HG02943 (cell line): ENCODE data around the gene PHTF2.
"Not testable (repeated sequence)": the region's sequence is repeated elsewhere in the genome, so short reads cannot be mapped to it uniquely, and the experiment has no call there.

Experiments
- ATAC-seq: cut with Tn5 transposase; IDR thresholded peaks from one replicate; pipeline ENCODE4 v1.9.1; 2021; ENCODE audit warnings: mild to moderate bottlenecking, low read depth, moderate library complexity; ENCODE audit not compliant: unreplicated experiment

The PHTF2 gene

DNA sequence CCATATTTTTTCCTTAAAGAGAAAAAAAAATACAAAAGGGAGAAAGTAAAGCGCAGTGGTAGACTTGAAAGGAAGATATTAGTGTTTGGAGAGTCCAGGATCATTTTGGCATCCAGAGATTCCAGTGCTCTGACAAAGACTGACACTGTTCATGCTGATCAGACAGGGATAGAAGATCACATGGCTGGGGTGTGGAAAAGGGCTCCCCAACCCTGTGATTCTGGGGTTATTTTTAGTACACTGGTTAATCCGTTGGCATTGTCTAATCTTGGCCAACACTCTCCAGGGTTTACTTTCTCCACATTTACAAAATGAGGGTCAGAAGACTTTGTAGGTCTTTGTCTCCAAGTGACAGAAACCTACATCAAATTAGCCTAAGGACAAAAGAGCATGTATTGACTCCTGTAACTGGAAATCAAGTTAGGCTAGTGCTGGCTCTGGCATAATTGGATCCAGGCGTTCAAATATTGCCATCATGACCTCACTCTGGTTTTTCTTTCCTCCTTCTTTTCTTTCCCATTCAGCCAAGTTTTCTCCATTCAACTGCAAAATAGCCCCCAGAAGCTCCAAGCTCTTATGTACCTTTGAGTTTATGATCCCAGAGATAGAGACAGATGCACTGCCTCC is 181.6 kb downstream of the PHTF2 start:
- ATAC-seq = no peak

DNA sequence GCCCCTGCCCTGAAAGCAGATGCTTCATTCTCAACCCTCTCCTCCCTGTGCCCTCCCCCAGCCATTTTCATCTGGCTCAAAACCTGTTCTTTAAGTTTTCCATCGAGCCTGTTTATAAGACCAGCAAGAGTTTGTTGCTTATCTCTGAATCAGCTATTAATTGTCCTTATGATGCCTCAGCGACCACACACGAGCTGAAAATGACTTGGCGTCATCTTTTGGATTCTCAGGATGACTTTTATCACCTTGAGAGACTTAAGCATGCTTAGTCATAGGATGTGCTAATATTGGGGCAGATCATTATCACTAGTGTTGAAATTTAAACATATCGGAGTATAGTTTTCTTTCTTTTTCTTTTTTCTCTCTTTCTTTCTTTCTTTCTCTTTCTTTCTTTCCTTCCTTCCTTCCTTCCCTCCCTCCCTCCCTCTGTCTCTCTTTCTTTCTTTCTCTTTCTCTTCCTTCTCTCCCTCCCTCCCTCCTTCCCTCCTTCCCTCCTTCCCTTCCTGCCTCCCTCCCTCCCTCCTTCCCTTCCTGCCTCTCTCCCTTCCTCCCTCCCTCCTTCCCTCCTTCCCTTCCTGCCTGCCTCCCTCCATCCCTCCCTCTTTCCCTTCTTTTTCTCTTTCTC is 184.5 kb downstream of the PHTF2 start:
- no peak for ATAC-seq

DNA sequence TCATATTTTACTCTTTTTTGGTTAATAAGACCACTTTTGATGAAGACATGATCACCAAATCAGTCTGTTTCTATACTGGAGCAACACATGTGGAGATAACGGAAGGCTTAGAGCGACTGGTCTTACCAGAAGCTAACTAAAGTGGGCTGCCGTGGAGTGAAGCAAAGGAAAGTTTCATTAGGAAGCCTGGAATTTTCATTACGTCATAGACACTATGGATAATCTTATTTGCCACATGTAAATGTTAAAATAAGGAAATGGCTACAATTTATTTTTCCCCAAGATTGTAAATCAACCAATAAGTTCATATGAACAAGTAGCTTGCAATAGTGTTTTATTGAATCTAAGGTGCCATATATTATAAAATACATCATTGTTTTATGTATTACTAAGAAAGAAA is 185.4 kb downstream of the PHTF2 start:
- no peak for ATAC-seq

DNA sequence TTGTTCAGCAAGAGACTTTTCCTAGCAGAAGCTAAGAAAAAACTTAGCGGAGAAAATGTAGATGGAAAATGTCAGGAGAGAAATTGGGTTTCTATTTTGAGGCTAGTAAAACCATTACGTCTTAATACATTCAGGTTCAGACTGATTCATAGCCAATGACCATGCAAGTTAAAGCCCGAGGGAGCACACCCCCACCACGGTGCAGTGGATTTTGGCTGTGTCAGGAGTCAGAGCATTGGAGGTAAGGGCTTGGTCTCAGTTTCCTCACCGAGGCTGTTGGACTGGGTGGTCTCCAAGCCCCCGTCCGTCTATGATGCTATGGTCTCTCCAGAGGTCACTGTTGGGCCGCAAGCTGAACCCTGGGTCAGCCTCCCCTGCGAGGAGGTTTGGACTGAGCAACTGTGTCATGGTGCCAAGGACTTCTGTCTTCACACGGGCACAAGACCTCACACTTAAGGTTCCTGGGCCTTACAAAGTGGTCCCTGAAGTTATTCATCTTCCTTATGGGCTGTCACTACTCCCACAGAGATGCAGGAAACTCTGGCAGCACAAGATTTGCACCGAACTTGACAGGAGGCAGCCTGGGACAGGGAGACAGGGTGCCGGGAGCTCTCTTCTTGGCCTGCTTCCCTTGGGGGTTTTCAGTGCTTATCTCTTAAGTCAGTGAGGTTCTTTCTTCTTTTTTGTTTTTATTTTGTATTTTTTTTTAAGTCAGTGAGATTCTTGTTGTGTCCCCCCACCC is 186.8 kb downstream of the PHTF2 start:
- no peak for ATAC-seq

DNA sequence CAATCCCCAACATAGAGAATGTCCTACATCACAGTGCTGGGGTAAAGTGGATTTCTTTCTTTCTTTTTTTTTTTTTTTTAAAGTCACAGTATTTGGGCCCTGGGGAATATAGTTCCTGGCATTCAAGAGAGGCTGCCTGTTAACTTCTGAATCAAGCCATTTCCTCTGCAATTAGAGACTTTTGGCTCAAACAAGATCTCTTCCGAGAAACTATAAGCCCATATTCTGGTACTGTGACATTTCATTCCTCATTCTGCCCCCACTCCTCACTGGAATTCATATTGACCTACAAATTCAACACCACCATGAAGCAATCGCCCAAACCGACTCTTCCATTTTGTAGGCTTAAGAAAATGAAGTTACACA is 187.4 kb downstream of the PHTF2 start:
- ATAC-seq = no peak

DNA sequence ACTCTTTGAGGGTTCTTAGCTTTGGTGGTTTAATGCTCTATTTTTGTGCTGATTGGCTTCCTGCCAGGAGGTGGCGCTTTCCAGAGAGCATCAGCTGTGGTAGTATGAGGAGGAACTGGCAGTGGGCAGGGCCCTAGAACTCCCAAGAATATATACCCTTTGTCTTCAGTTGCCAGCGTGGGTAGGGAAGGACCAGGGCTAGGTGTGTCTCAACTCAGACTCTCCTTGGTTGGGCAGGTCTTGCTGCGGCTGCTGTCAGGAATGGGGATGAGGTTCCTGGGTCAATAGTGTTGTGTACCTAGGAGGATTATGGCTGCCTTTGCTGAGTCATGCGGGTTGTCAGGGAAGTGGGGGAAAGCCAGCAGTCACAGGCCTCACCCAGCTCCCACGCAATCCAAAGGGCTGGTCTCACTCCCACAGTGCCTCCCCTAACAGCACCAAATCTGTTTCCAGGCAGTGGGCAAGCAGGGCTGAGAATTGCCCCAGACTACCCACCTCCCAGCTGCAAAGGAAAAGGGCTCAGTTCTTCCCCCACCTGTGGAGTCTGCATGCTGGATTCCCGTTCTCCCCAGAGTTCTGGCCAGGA is 191.5 kb downstream of the PHTF2 start:
- ATAC-seq = no peak

DNA sequence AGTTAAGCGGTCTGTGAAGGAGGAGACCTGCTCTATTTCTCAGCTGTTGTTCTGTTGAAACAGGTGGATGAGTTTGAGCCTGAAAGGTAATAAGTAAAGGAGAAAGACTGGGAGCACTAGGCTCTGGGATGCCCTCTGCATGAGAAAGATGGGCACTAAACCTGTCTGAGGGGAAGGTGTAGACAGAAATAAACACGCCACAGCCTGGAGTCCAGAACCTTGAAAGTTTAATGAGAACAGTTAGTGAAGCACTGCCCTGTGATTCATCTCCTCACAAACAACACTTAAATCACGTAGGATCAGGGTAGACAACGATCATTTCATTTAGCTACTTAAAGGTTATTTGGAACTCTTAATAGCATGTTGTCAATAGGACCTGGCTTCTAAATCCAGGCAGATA is 193.1 kb downstream of the PHTF2 start:
- ATAC-seq = no peak

DNA sequence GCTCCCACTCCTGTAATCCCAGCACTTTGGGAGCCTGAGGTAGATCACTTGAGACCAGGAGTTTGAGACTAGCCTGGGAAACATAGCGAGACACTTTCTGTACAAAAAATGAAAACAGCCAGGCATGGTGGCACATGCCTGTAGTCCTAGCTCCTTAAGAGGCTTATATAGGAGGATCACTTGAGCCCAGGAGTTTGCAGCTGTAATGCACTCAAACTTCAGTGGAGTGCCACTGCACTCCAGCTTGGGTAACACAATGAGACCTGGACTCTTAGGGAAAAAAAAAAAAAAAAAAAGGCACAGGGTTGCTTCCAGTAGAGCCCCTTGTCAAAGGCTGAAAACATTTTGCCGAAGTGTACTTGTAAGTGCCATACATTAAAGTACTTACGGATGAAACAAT is 195.3 kb downstream of the PHTF2 start:
- no peak for ATAC-seq

DNA sequence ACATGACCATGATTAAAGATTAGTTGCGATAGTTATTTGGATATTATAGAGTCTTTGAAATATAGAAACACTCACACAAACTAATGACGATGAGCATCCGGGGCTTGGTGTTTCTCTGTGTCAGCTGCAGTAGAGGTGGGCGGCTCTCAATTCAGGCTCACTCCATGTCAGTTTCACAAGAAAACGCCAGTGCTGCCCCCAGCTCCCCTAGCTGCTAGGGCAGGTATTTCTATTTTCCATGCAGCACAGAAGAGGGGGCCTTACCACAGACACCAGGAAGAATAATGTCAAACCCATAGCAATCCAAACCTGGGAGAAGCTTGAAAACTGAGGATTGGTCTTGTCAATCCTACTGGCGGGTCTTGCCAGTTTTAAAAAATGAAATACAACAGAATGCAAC is 197.1 kb downstream of the PHTF2 start:
- no peak for ATAC-seq

DNA sequence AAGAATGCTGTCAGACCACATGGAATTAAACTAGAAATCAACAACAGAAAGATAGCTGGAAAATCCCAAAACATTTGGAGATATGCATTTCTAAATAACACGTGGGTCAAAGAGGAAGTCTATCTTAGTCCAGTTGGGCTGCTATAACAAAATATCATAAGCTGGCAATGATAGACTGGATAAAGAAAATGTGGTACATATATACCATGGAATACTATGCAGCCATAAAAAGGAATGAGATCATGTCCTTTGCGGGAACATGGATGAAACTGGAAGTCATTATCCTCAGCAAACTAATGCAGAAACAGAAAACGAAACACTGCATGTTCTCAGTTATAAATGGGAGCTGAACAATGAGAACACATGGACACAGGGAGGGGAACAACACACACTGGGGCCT is 200.6 kb downstream of the PHTF2 start:
- ATAC-seq = not testable (repeated sequence)

DNA sequence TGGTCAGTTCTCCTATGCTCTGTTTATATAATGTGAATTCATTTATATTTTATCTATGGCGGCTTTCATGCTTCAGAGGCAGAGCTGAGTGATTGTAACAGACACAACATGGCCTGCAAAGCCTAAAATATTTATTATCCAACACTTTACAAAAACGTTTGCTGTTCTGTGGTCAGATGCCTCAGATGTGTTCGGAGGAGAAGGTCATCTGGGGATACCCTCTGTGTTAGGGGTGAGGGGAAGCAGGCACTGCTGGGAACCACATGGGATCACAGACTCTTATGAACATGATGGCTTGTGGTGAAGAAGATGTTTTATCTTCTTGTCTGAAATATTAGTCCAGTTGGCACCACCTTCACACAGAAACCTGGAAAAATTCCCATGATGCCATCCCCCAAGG is 203.4 kb downstream of the PHTF2 start:
- ATAC-seq = no peak

DNA sequence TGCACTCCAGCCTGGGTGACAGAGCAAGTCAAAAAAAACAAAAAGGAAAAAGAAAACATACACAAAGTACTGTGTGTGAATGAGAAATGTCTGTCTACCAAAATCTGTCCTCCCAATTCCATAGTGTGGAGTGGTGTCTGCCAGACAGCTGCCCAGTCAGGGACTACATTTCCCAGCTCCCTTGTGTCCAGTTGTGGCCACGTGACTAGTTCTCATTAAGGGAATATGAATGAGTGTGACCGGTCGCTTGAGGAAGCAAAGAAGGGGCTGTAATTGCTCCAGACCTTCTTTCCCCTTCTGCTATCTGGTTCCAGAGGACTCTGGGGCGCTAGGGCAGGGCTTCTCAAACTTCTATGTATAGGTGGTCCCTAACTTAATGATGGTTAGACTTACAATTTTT is 204.1 kb downstream of the PHTF2 start:
- no peak for ATAC-seq

DNA sequence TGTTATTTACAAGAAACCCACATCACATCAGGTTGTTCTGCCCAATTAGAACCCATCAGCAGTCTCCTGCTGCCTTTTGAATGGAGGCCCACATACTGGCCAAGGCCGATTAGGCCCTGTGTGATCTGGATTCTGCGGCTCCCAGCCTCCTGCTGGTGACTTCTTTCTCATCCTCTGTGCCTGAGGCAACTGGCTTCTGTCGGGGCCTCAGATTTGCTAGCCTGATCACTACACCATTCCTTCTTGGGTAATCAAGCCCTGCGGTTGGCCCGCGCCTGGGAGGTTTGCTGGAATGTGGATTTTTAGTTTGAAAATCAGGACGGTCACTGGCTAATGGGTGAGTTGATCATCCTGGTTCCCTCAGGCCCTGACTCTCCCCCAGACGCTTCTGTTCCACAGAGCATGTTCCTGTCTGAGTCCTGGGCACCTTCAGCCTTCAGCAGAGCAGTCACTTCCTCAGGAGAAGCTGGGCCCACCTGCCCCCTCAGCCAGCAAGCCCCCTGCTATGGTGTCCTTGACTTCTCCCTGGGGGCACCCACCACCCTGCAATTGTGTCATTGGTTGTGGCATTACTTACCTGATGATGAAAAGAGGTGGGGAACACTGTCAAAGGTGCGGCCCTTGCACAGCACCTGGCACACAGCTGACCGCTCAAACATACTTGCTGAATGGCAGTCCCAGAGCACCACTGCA is 207.6 kb downstream of the PHTF2 start:
- no peak for ATAC-seq
